ENCODE measurements around the gene AP5S1. TPM values are rescaled to one million over a fixed set of nuclear protein-coding genes. Genes with fewer than 3 reads are reported as not detected.

AP5S1 gene
- total RNA-seq = 13.1 and 19.1 TPM in 2 replicates

DNA sequence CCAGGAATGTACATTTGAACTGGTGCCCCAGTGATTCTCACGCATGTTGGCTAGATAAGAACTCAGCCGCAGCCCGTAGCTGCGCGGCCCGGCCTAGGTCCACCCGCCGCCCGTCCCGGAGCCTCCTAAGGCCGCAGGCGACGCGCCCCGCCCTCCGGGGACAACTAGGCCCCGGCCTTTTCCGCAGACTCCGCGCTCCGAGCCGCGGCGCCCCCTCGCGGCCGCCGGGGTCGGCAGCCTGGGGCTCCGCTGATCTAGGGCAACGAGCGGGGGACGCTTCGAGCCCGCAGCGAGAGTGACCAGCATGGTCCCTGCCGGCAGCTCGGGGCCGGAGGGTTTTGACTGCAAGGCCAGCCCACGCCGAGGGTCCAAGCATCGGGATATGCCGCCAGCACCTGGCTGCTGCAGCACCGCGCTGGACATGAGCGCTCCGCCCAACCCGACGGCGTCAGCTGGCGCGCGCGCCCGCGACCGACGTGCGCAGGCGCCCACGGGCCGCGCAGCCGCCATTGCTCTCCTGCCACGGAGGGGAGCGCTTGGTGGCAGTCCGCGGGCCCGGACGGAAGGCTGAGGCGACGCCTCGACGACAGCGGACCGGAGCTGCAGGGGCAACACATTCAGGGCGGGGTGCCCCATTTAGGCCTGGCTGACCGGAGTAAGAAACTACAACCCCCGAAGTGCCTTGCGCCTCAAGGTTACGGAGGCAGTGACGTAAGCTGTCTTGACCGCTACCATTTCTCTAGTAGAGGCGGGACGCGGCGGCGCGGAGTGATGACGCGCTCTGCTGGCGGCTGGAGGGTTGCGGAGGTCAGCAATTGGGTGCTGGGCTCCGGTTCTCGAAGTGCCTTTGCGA lies at the start of gene AP5S1:
Gene AP5S1, plus strand, starts transcription at position 500 of the 853 bp plus-strand sequence. CDS start 1,571 bp downstream, outside the sequence.

GRCh38 chr20:3781153-3781910 lies 39.0 kb upstream of the AP5S1 start, which contains the start of gene SPEF1:
Gene SPEF1 (minus strand): TSS chr20:3781448. CDS start chr20:3781287, 161 bp downstream.

GRCh38 chr20:3786665-3787323 lies 33.6 kb upstream of the AP5S1 start, which contains the start of gene CENPB:
Gene CENPB (minus strand): TSS chr20:3786740. CDS start chr20:3786483, 257 bp downstream.

GRCh38 chr20:3795511-3796468 lies 24.6 kb upstream of the AP5S1 start, which contains the start of gene CDC25B:
Gene CDC25B (plus strand): TSS chr20:3796310. CDS start chr20:3796532, 222 bp downstream.

GRCh38 chr20:3846740-3847428 lies 26.5 kb downstream of the AP5S1 start, which contains the start of gene MAVS:
Gene MAVS (plus strand): TSS chr20:3846834. CDS start chr20:3854625, 7,791 bp downstream.

Other genes starting within 250 kb of the AP5S1 start
- gene GFRA4, start 157.1 kb upstream of the AP5S1 start, total RNA-seq = not detected in 2 replicates
- gene ADAM33, start 138.5 kb upstream of the AP5S1 start, total RNA-seq = 0.16 TPM in 1 of 2 replicates, not detected in the other
- gene SIGLEC1, start 107.9 kb upstream of the AP5S1 start, total RNA-seq = not detected in 2 replicates
- gene HSPA12B, start 87.9 kb upstream of the AP5S1 start, total RNA-seq = 11.1 and 17.6 TPM in 2 replicates
- 14.9 and 18.9 TPM in 2 replicates for gene ADISSP, start 52.8 kb upstream of the AP5S1 start, total RNA-seq
- gene SPEF1, start 39.1 kb upstream of the AP5S1 start, total RNA-seq = 0.13 TPM in 1 of 2 replicates, not detected in the other
- gene CENPB, start 33.8 kb upstream of the AP5S1 start, total RNA-seq = 76.7 and 79.2 TPM in 2 replicates
- 31.4 and 35.5 TPM in 2 replicates for gene CDC25B, start 24.2 kb upstream of the AP5S1 start, total RNA-seq
- 12.0 and 23.2 TPM in 2 replicates for gene MAVS, start 26.3 kb downstream of the AP5S1 start, total RNA-seq
- 35.3 and 40.1 TPM in 2 replicates for gene PANK2, start 68.8 kb downstream of the AP5S1 start, total RNA-seq
- 0.81 and 3.9 TPM in 2 replicates for gene RNF24, start 195.0 kb downstream of the AP5S1 start, total RNA-seq